GM18498 (cell line): Measurements from ENCODE around the gene CUBN.
A peak's percentile ranks its signal among the peaks of the same experiment; 100 is the strongest.
"Not testable (repeated sequence)": the region's sequence is repeated elsewhere in the genome, so short reads cannot be mapped to it uniquely, and the experiment has no call there.

ENCODE experiments used
- ATAC-seq: cut with Tn5 transposase; IDR thresholded peaks from one replicate; pipeline ENCODE4 v1.9.1; 2021; ENCODE audit warnings: mild to moderate bottlenecking, moderate library complexity; ENCODE audit not compliant: unreplicated experiment

CUBN gene

GRCh38 chr10:17022466-17022825, 107.2 kb downstream of the CUBN start:
- no peak for ATAC-seq

DNA sequence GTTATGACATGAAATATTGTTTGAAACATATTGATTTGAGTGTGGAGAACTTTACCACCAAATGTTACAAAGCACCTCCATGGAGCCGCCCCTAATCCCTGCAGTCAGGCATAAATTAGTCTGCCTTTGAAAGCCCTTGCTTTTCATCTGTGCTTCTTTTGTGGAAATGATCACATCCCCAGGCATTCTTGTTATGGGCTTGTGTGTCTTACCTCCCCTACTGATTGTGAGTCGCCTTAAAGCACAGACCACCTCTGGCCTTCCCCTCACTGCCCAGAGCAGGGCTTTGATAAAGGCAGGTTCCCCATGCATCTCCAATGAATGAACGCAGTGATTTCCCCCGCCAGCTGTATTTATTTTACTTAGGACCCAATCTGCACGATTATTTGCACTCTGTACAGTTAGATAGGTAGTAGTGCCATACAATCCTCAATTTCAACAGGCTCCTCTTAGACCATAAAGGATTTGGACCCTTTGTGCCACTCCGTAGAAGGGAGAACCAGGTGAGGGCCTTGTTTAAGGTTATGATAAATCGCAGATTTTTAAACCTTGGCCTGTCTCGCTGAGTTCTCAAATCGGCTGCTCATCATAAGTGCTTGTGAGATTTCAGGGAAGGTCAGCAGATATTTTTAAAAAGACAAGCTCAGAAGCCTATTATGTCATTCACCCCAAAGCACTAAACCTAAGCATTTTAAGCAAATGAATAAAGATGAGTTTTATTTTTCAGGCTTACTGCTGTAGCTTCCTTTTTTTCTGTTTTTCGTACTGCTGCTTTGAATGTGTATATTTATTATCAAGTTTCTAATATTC, 107.8 kb downstream of the CUBN start:
- no peak for ATAC-seq

DNA sequence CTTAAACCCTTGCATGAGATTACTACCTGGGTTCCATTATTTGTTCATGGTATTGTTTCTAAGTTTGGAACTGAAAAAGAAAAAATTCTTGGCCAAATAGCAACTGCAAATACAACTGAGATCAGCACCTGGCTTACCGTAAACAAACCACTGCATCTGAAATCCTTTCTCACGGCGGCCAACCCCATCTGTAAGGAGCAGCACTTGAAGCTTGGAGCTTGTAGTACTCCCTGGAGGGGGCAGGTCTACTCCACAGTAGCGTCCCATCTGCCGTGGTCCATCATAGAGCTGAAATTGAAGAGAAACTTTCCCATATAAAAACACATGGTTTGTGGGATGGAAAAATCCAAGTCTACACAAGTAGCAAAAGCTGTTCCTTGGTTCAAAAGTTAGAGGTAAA, 109.9 kb downstream of the CUBN start:
- no peak for ATAC-seq

GRCh38 chr10:17013131-17013983, 116.3 kb downstream of the CUBN start:
- not testable (repeated sequence) for ATAC-seq

DNA sequence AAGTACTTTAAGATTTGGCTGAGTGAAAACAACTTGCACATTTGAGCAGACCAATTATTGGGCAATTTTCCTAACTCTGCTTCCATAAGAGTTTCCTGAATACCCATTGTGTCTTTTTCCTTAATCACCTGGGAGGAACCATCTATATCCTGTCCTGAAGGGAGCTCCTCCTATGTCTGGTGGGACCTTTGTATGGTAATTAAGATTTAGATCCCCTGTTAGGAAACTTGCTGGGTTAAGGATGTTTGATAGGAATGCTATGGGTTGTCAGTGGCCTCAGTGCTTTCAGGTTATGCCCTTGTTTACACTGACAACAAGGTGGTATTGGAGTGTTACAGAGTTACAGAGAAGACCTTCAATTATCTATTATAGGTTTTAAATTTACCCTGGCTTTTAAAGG, 116.9 kb downstream of the CUBN start:
- ATAC-seq, result not testable (repeated sequence)

- ATAC-seq, result no peak
These were observed 119.1 kb downstream of the CUBN start for GRCh38 chr10:17010363-17011145.

- ATAC-seq, result no peak
These were observed 120.4 kb downstream of the CUBN start for GRCh38 chr10:17009212-17009700.

DNA sequence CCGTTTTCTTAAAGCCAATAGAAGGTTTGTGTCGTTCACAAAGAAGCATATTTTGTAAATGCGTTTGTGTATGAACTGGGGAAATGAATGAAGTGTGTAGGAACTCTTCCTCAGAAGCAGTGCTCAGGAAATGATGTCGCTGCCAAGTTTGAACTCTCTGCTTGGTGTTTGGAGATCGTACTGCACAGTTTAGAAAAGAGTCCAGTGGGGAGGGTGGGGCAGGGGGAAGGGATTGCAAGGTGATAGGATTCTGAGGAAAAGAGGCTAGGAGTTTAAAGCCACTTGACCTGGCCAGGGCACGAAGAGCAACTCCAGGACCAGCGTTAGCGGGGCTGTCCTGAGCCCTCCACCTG, 122.2 kb downstream of the CUBN start:
- ATAC-seq, result no peak

DNA sequence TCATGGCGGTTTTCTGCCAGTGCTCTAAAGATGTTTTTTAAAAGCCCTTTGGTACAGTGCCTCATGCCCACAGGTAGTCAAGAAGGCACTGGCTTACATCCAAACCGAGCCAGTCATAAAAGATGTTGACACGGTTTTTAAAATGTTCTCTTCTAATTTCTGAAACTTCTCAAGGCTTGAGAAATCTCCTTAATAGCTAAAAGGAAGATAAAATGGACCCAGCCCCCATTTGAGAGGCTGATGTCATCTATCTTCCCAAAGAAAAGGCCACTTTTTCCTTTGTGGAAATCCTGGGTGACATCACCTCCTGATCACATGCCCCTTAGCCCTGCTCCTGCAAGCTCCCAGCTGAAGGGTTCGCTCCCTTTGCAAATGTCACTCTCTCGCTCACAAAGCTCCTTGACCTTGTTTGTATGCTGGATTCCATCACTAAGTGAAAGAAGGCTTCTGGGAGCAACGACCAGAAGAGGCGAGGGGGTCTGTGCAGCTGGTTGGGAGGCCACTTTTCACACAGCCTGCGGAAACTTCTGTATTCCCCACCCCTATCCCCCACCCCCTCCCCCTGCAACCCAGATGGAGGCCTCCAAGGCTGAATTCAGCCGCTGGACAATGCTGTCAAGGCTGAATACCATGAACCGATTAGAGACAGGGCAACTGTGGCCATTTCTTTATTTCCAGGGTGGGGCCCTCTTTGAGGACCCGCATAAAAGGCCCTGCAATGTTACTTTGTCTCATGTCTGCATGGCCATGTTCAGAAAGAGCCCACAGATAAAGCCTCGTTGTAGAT, 122.8 kb downstream of the CUBN start:
- no peak for ATAC-seq

DNA sequence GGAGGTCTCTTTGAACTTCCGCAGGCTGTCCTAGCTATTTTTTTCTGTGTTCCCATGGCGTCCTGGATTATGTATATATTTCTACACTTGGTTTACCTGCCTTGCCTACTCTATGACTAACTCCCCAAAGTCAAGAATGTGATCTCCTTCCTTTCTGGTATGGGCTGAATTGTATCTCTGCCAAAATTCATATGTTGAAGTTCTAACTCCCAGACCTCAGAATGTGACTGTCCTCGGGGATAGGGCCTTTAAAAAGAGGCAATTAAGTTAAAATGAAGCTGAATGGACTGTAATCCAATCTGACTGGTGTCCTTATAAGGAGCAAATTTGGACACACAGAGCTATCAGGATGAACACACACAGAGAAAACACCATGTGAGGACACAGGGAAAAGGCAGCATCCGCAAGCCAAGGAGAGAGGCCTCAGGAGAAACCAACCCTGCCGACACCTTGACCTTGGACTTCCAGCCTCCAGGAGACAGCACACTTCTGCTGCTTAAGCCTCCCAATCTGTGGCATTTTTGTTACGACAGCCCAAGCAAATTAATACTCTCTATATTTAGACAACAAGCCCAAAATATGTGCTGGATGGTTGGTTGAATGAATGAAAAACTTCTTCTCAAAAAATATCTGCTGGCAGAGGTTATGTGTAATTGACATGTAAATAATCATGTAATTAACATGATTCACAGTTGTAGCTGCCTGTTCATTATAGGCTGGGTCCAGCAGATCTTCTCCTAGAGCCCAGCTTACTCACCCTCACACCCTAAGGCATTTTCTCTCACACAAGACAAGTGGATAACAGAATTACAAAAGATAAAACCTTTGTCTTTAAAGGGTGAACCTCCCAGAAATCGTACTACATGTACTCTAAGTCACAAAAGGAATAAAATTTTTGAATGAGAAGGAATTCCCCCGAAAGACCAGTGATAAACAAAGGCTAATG, 123.7 kb downstream of the CUBN start:
- ATAC-seq, result no peak

GRCh38 chr10:17004801-17005380, 124.7 kb downstream of the CUBN start:
- no peak for ATAC-seq

DNA sequence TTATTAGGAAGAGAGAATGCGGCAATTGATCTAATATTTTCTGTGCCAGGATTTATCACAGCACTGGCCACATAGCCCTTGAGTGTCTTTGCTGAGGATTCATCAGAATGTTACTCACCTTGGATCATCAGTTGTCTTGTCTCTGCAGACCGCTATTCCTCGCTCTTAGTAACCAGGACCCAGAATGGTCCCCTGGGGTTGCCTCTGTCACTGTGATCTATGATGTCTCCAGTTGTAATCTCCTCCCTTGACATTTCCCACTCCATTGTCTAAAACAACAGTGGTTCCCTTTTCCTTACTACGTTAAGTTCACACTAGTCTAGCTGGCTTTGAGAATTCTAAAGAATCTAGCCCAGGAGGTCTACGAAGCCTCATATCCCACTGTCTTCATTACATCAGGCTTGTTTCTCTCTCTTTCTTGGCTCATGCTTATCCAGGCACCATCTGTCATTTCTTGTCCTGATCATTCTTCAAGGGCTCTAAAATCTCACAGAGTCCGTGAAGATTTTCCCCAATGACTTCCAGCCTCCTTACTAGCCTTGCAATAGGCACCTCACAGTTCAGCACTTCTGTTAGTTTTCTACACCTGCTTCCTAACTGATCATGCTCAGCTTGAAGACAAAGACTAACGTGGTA, 125.8 kb downstream of the CUBN start:
- ATAC-seq, result no peak

DNA sequence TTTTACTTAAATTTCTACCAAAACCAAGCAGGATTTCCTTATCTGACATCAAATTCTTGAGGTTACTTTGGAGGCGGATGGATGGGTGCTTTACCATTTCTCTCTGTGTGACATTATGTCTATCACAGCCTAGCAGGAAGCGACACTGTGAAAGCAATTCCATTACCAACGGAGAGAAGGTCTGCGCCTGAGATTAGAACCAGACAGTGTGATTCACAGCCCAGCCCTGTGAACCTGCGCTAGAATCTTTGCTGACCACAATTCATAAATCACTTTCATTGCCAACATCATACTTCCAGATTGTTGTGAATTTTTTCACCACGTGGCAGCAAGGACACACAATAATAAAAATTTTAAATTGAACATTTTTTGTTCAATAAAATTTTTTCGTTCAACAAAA, 126.5 kb downstream of the CUBN start:
- ATAC-seq, result no peak

DNA sequence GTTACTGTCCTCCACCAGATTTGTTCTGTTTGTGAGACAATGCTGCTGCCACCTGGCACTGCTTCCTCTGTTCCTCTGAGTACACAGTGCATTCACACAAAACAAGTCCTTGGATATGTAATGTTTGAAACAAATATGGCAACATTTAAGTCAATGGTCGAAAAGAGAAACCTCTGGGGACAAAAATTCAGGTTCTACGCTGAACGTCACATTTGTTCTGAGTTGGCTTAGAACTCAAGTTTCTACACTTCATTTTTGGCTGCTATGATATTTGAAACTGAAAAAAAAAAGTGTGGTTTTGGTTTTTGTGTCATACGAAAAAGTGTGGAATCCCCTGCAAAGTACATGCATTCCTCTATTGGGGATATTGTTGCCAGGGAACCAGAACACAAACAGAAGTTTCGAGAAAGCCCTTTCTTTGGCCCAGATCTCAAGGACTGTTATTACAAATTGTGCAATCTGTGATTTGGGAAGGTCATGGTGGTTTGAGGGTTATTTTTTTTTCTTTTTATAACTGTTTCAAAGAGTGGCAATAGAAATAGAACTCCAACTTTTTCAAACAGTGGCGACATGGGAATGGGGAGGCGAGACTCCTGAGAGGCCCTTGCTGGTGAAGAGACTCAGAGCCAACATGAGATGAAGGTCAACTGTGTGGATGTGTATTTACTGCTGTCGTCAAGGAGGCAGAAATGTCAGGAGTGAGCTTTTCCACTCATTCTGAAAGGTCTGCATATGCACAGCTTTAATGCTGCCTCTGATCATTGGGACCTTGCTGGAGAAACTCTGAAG, 127.5 kb downstream of the CUBN start:
- ATAC-seq, result peak; percentile 56

- no peak for ATAC-seq
These were observed 128.3 kb downstream of the CUBN start for GRCh38 chr10:17001297-17001744.

- ATAC-seq, result no peak
These were observed 129.8 kb downstream of the CUBN start for GRCh38 chr10:16999665-17000451.

DNA sequence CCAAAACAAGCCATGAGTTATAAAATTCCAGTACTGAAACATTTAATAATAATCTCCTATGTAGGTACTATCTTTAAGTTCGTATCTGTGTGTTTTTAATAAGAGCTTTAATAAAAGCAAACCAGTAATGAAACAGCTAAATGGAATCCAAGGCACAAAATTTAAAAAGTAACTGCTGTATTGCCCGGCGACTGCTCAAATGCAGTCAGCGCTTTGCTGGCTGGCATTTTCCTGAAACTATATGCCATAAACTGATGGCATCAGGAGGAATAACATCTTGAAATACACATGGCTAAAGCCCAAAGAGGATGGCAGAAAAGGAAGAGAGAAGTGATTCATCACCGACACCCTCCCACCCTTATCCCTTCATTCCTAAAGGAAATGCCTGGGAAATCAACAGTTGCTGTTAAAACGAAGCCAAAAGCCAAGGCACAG, 133.1 kb downstream of the CUBN start:
- ATAC-seq, result no peak
